OCI-LY7 (cell line): ENCODE measurements around the gene TMEM52B. TPM values are rescaled to one million over a fixed set of nuclear protein-coding genes. Genes with fewer than 3 reads are reported as not detected.

ENCODE experiments used
- BruUV-seq: library from RNA; stranded (reverse); fragments of 400-500 nt; replicated peaks from 2 replicates; lab custom pipeline; 2021; lab: Mats Ljungman, UMichigan
- CTCF ChIA-PET: fragments of 300-600 bp; sonication (Branson Sonifier 250); formaldehyde crosslinking; loops from one replicate; lab custom pipeline; 2022; ENCODE audit warnings: antibody characterized with exemption; ENCODE audit not compliant: unreplicated experiment; lab: Charles Lee
- POLR2A ChIA-PET: fragments of 300-600 bp; sonication (Branson Sonifier 250); formaldehyde crosslinking; loops from one replicate; lab custom pipeline; 2022; ENCODE audit warnings: antibody characterized with exemption; lab: Charles Lee
- DNase-seq: peaks from one replicate; pipeline ENCODE4 v3.0.0-alpha.2; 2015; ENCODE audit warnings: low spot score
- H2AFZ ChIP-seq: fragments of 200-600 bp; sonication (generic), shearing (Covaris generic); 2 replicates; pipeline ENCODE4 v1.6.1; 2014; ENCODE audit warnings: mild to moderate bottlenecking, antibody characterized with exemption, low read length, moderate library complexity
- H3K27ac ChIP-seq: fragments of 200-600 bp; sonication (generic); 2 replicates; pipeline ENCODE4 v1.5.1; 2014; ENCODE audit warnings: mixed run types, low read depth, mild to moderate bottlenecking, moderate library complexity, low read length, inconsistent platforms; ENCODE audit not compliant: poor library complexity, severe bottlenecking
- H3K36me3 ChIP-seq: fragments of 200-600 bp; sonication (generic); 2 replicates; pipeline ENCODE4 v1.6.1; 2014; ENCODE audit warnings: mild to moderate bottlenecking, antibody characterized with exemption, low read length, moderate library complexity, mixed read lengths; ENCODE audit not compliant: insufficient read depth
- H3K4me1 ChIP-seq: fragments of 200-600 bp; sonication (generic); 2 replicates; pipeline ENCODE4 v1.5.1; 2014; ENCODE audit warnings: mild to moderate bottlenecking, low read length; ENCODE audit not compliant: insufficient read depth, poor library complexity, severe bottlenecking
- H3K4me2 ChIP-seq: fragments of 200-600 bp; sonication (generic); 2 replicates; pipeline ENCODE4 v1.6.1; 2014; ENCODE audit warnings: mild to moderate bottlenecking, low read length
- H3K4me3 ChIP-seq: fragments of 200-600 bp; sonication (generic); 2 replicates; pipeline ENCODE4 v1.5.1; 2014; ENCODE audit warnings: mild to moderate bottlenecking, low read depth, low read length; ENCODE audit not compliant: poor library complexity, severe bottlenecking
- H3K79me2 ChIP-seq: fragments of 200-600 bp; sonication (generic); 2 replicates; pipeline ENCODE4 v1.6.1; 2016; ENCODE audit warnings: low read depth, mild to moderate bottlenecking, low read length, moderate library complexity, mixed read lengths; ENCODE audit not compliant: insufficient read depth
- H3K9me2 ChIP-seq: fragments of 200-600 bp; sonication (generic); 2 replicates; pipeline ENCODE4 v1.6.1; 2016; ENCODE audit warnings: mild to moderate bottlenecking, low read length, mixed read lengths; ENCODE audit not compliant: insufficient read depth
- H3K9me3 ChIP-seq: fragments of 200-600 bp; sonication (generic); 2 replicates; pipeline ENCODE4 v1.6.1; 2014; ENCODE audit warnings: mild to moderate bottlenecking, mixed run types, low read length, mixed read lengths
- H4K20me1 ChIP-seq: fragments of 200-600 bp; sonication (generic); 2 replicates; pipeline ENCODE4 v1.6.1; 2014; ENCODE audit warnings: mild to moderate bottlenecking, antibody characterized with exemption, low read length, moderate library complexity, mixed read lengths; ENCODE audit not compliant: insufficient read depth
- CTCF ChIP-seq: fragments of 200-600 bp; sonication (generic); conservative IDR thresholded peaks from 2 replicates; pipeline ENCODE4 v1.5.1; 2014; ENCODE audit warnings: mild to moderate bottlenecking, antibody characterized with exemption, low read length, moderate library complexity, mixed read lengths
- EZH2phosphoT487 ChIP-seq: fragments of 200-600 bp; sonication (generic); IDR thresholded peaks from 2 replicates; pipeline ENCODE4 v1.6.1; 2018; ENCODE audit warnings: low read depth, borderline replicate concordance, mild to moderate bottlenecking, mixed run types, antibody characterized with exemption, low read length, moderate library complexity, mixed read lengths
- intact Hi-C: fragments of 100-400 bp; cut with micrococcal nuclease; formaldehyde crosslinking; loops from one replicate; pipeline ENCODE4 v1.10.0; 2022; ENCODE audit not compliant: unreplicated experiment
- total RNA-seq, 2 experiments: library from RNA; depleted of rRNA in 1 of 2; stranded (reverse); fragments of >200 nt in 1 of 2; shearing (Covaris generic) in 1 of 2; gene quantifications; 2 replicates each; pipeline ENCODE4 v1.2.3, GENCODE V29; 2014 to 2022

Gene TMEM52B
- total RNA-seq, 2 experiments from 2014 or later, result 0.21 TPM; not detected in 1

GRCh38 chr12:10132850-10133370 lies 45.9 kb upstream of the TMEM52B start:
- ChIA-PET POLR2A (no interaction called here), CTCF (no interaction called here)
- no TSS peak for BruUV-seq
- DNase-seq, result no peak
- intact Hi-C loops, result no loop called here
- Histone ChIP-seq H4K20me1 (no peaks in the 10 kb centered on the region), H3K79me2 (no peaks in the 10 kb centered on the region), H3K4me1 (peaks cover 16% of the 10 kb centered on the region), H3K4me2 (no peak overlapping the region), H3K27ac (no peak overlapping the region), H3K9me2 (no peaks in the 10 kb centered on the region), H2AFZ (no peak overlapping the region), H3K4me3 (no peak overlapping the region), H3K36me3 (no peaks in the 10 kb centered on the region), H3K9me3 (no peaks in the 10 kb centered on the region)
- TF ChIP-seq EZH2phosphoT487, result no peak
- no peak for TF ChIP-seq CTCF

GRCh38 chr12:10135126-10135525 lies 43.7 kb upstream of the TMEM52B start:
- no TSS peak for BruUV-seq
- TF ChIP-seq CTCF (no peak), EZH2phosphoT487 (no peak)

GRCh38 chr12:10136637-10137205 lies 42.1 kb upstream of the TMEM52B start:
- Histone ChIP-seq H3K36me3 (no peaks in the 10 kb centered on the region), H3K4me2 (no peak overlapping the region), H3K9me3 (no peaks in the 10 kb centered on the region), H3K27ac (no peak overlapping the region), H3K79me2 (no peaks in the 10 kb centered on the region), H4K20me1 (no peaks in the 10 kb centered on the region), H3K9me2 (no peaks in the 10 kb centered on the region), H2AFZ (no peak overlapping the region), H3K4me1 (no peaks in the 10 kb centered on the region), H3K4me3 (no peak overlapping the region)
- no peak for DNase-seq
- CTCF ChIA-PET, result no interaction called here
- POLR2A ChIA-PET, result interaction anchor here (0.6 to 0.7 kb wide), 3 partner anchors 45 to 282 kb away, joined by 3 read pairs; no protein-coding TSS in a partner anchor
- intact Hi-C loops, result no loop called here
- BruUV-seq, result no TSS peak
- TF ChIP-seq CTCF (no peak), EZH2phosphoT487 (no peak)

More at GRCh38 chr12:10135126-10135525, 43.7 kb upstream of the TMEM52B start:
- POLR2A ChIA-PET, result interaction anchor here (0.6 to 1.3 kb wide), 4 partner anchors 9 to 125 kb away, joined by 3 to 5 read pairs (median 4); partner anchors contain the start of gene CLEC12B
- H3K36me3 ChIP-seq, result no peaks in the 10 kb centered on the region
- H3K9me2 ChIP-seq, result no peaks in the 10 kb centered on the region
- no peaks in the 10 kb centered on the region for H4K20me1 ChIP-seq
- no peak overlapping the region for H3K4me3 ChIP-seq
- no peak overlapping the region for H2AFZ ChIP-seq
- H3K27ac ChIP-seq, result no peak overlapping the region
- CTCF ChIA-PET, result no interaction called here
- no peak for DNase-seq
- peaks cover 10% of the 10 kb centered on the region for H3K4me1 ChIP-seq
- intact Hi-C loops, result no loop called here
- H3K79me2 ChIP-seq, result no peaks in the 10 kb centered on the region
- no peak overlapping the region for H3K4me2 ChIP-seq
- H3K9me3 ChIP-seq, result no peaks in the 10 kb centered on the region
